ENCODE data around the gene POLR2B.

Gene POLR2B

GRCh38 chr4:56941403-56941802 is 37.3 kb upstream of the POLR2B start:
- CTCF ChIA-PET = interaction anchor here (1.4 kb wide), 1 partner anchor 19 kb away, joined by 5 read pairs; no protein-coding TSS in a partner anchor
- Histone ChIP-seq H3K36me3 (ENCODE audit: control insufficient read depth in 2 of 2, insufficient read depth in 1 of 2, low read length in 2 of 2) (peaks cover 0 to 9% of the 10 kb centered on the region in 2 experiments; a peak in 1 of 3 replicates), H3K4me1 (ENCODE audit: control insufficient read depth, insufficient read depth, low read length) (no peaks in the 10 kb centered on the region), H3K4me3 (ENCODE audit: low read depth, low read length) (no peak overlapping the region), H3K27ac (ENCODE audit: extremely low read depth, low read depth, low read length) (no peak overlapping the region), H3K9me3 (ENCODE audit: control insufficient read depth, insufficient read depth, low read depth, low read length) (no peaks in the 10 kb centered on the region)
- TF ChIP-seq KLF7 (tag by site-specific recombination; IDR thresholded peaks at IDR 0.05; ENCODE audit: borderline replicate concordance) (no peak), ZNF169 (tag by site-specific recombination; IDR thresholded peaks at IDR 0.05) (no peak), ZNF280D (tag by site-specific recombination; IDR thresholded peaks at IDR 0.05) (no peak), ZSCAN16 (tag by site-specific recombination; IDR thresholded peaks at IDR 0.05) (no peak), ZBTB20 (tag by site-specific recombination; IDR thresholded peaks at IDR 0.05) (no peak), ZNF529 (tag by site-specific recombination; IDR thresholded peaks at IDR 0.05; ENCODE audit: insufficient replicate concordance) (no peak), YY2 (tag by site-specific recombination; IDR thresholded peaks at IDR 0.05) (no peak), ZNF830 (tag by site-specific recombination; IDR thresholded peaks at IDR 0.05; ENCODE audit: low read depth) (no peak), ZNF580 (tag by site-specific recombination; IDR thresholded peaks at IDR 0.05) (no peak), ZNF555 (tag by site-specific recombination; conservative IDR thresholded peaks at IDR 0.05) (no peak), ZNF138 (tag by site-specific recombination; IDR thresholded peaks at IDR 0.05; ENCODE audit: borderline replicate concordance) (no peak), ZNF23 (tag by site-specific recombination; IDR thresholded peaks at IDR 0.05; ENCODE audit: borderline replicate concordance) (no peak), ZNF350 (tag by site-specific recombination; IDR thresholded peaks at IDR 0.05) (no peak), SP7 (tag by site-specific recombination; IDR thresholded peaks at IDR 0.05) (no peak), ZNF473 (tag by site-specific recombination; IDR thresholded peaks at IDR 0.05) (no peak), ZNF423 (tag by site-specific recombination; IDR thresholded peaks at IDR 0.05) (no peak)
- POLR2A ChIA-PET = no interaction called here

- Histone ChIP-seq H3K4me3 (ENCODE audit: low read depth, low read length) (no peak overlapping the region), H3K36me3 (ENCODE audit: control insufficient read depth in 2 of 2, insufficient read depth in 1 of 2, low read length in 2 of 2) (no peaks in the 10 kb centered on the region), H3K27ac (ENCODE audit: extremely low read depth, low read depth, low read length) (no peak overlapping the region), H3K9me3 (ENCODE audit: control insufficient read depth, insufficient read depth, low read depth, low read length) (no peaks in the 10 kb centered on the region), H3K4me1 (ENCODE audit: control insufficient read depth, insufficient read depth, low read length) (no peaks in the 10 kb centered on the region)
- CTCF ChIA-PET = interaction anchor here (0.6 to 1.5 kb wide), 3 partner anchors 11 to 579 kb away, joined by 3 to 5 read pairs (median 4); no protein-coding TSS in a partner anchor
- POLR2A ChIA-PET = no interaction called here
- no peak for TF ChIP-seq ZNF518A (tag by site-specific recombination; conservative IDR thresholded peaks at IDR 0.05; ENCODE audit: low read depth)
- no peak for TF ChIP-seq PRDM1 (tag by site-specific recombination; IDR thresholded peaks at IDR 0.05)
- TF ChIP-seq ZNF398 (tag by site-specific recombination; IDR thresholded peaks at IDR 0.05) = no peak
- TF ChIP-seq ZNF23 (tag by site-specific recombination; IDR thresholded peaks at IDR 0.05; ENCODE audit: borderline replicate concordance) = no peak
Measured at GRCh38 chr4:56953680-56954520, 24.8 kb upstream of the POLR2B start.
